GM19240 (cell line): ENCODE results near the gene RFTN1.

ENCODE experiments used
- DNase-seq: peaks from one replicate; pipeline ENCODE4 v3.0.0; 2011; ENCODE audit warnings: low spot score; ENCODE audit not compliant: insufficient read length

RFTN1 gene

GRCh38 chr3:16380421-16380820, 133.1 kb downstream of the RFTN1 start:
- DNase-seq, result no peak

- no peak for DNase-seq
Measured at GRCh38 chr3:16379838-16380237, 133.7 kb downstream of the RFTN1 start.

- no peak for DNase-seq
Measured at GRCh38 chr3:16378920-16379319, 134.6 kb downstream of the RFTN1 start.

- DNase-seq, result no peak
Measured at GRCh38 chr3:16378415-16378814, 135.1 kb downstream of the RFTN1 start.

- no peak for DNase-seq
Measured at GRCh38 chr3:16377847-16378302, 135.6 kb downstream of the RFTN1 start.

GRCh38 chr3:16377196-16377595, 136.3 kb downstream of the RFTN1 start:
- DNase-seq, result no peak

GRCh38 chr3:16375891-16376290, 137.6 kb downstream of the RFTN1 start:
- no peak for DNase-seq

- DNase-seq, result no peak
Measured at GRCh38 chr3:16374935-16375245, 138.6 kb downstream of the RFTN1 start.

GRCh38 chr3:16374047-16374934, 139.2 kb downstream of the RFTN1 start:
- DNase-seq, result no peak

GRCh38 chr3:16373341-16373946, 140.1 kb downstream of the RFTN1 start:
- DNase-seq, result no peak

- DNase-seq, result no peak
Measured at GRCh38 chr3:16372362-16373292, 140.9 kb downstream of the RFTN1 start.

GRCh38 chr3:16370872-16371740, 142.4 kb downstream of the RFTN1 start:
- no peak for DNase-seq

- DNase-seq, result no peak
Measured at GRCh38 chr3:16370503-16370871, 143.0 kb downstream of the RFTN1 start.

GRCh38 chr3:16369885-16370284, 143.6 kb downstream of the RFTN1 start:
- DNase-seq, result no peak

GRCh38 chr3:16369276-16369675, 144.2 kb downstream of the RFTN1 start:
- DNase-seq, result no peak

- DNase-seq, result no peak
Measured at GRCh38 chr3:16366581-16366980, 146.9 kb downstream of the RFTN1 start.

GRCh38 chr3:16365491-16366128, 147.9 kb downstream of the RFTN1 start:
- DNase-seq, result no peak

- DNase-seq, result no peak
Measured at GRCh38 chr3:16364963-16365362, 148.5 kb downstream of the RFTN1 start.

GRCh38 chr3:16364323-16364722, 149.2 kb downstream of the RFTN1 start:
- DNase-seq, result no peak

- DNase-seq, result no peak
Measured at GRCh38 chr3:16363636-16364035, 149.9 kb downstream of the RFTN1 start.
